Caco-2 (cell line): ENCODE data around the gene CNR1. TPM values are rescaled to one million over a fixed set of nuclear protein-coding genes. Genes with fewer than 3 reads are reported as not detected.
"Not testable (repeated sequence)": the region's sequence is repeated elsewhere in the genome, so short reads cannot be mapped to it uniquely, and the experiment has no call there.

Source experiments
- BruUV-seq: library from RNA; stranded (reverse); fragments of 400-500 nt; replicated peaks from 2 replicates; lab custom pipeline; 2021; lab: Mats Ljungman, UMichigan
- CTCF ChIA-PET: fragments of 300-600 bp; sonication (Branson Sonifier 250); formaldehyde crosslinking; loops from one replicate; lab custom pipeline; 2022; ENCODE audit warnings: antibody characterized with exemption; lab: Charles Lee
- POLR2A ChIA-PET: fragments of 300-600 bp; sonication (Branson Sonifier 250); formaldehyde crosslinking; loops from one replicate; lab custom pipeline; 2022; ENCODE audit warnings: antibody characterized with exemption; lab: Charles Lee
- DNase-seq, 2 experiments: peaks; one replicate each; pipeline versions ENCODE4 v3.0.0 to v3.0.0-alpha.2; 2020 to 2022
- H3K27me3 ChIP-seq: replicated peaks from 2 replicates; pipeline ENCODE4 v1.6.0; 2011; ENCODE audit warnings: low read length; ENCODE audit not compliant: control insufficient read depth, insufficient read depth
- H3K36me3 ChIP-seq: 2 replicates; pipeline ENCODE4 v1.5.1; 2011; ENCODE audit warnings: low read length; ENCODE audit not compliant: control insufficient read depth, insufficient read depth
- H3K4me1 ChIP-seq: fragments of 250-450 bp; sonication (Bioruptor Pico); 2 replicates; pipeline ENCODE4 v1.5.1; 2020; ENCODE audit warnings: mild to moderate bottlenecking
- H3K4me3 ChIP-seq: 2 replicates; pipeline ENCODE4 v1.5.1; 2011; ENCODE audit warnings: low read depth, mild to moderate bottlenecking, control low read depth, low read length
- H3K9me3 ChIP-seq: fragments of 250-450 bp; sonication (Bioruptor Pico); 2 replicates; pipeline ENCODE4 v1.5.1; 2020; ENCODE audit warnings: mild to moderate bottlenecking, moderate library complexity
- H3K27ac Mint-ChIP-seq: one replicate; pipeline ENCODE4 v1.8.0; 2022; ENCODE audit warnings: mixed read lengths; ENCODE audit not compliant: unreplicated experiment
- H3K27me3 Mint-ChIP-seq: one replicate; pipeline ENCODE4 v1.8.0; 2022; ENCODE audit warnings: mixed read lengths; ENCODE audit not compliant: insufficient read depth, unreplicated experiment
- H3K36me3 Mint-ChIP-seq: one replicate; pipeline ENCODE4 v1.8.0; 2022; ENCODE audit warnings: mild to moderate bottlenecking, mixed read lengths; ENCODE audit not compliant: insufficient read depth, unreplicated experiment
- H3K4me1 Mint-ChIP-seq: one replicate; pipeline ENCODE4 v1.8.0; 2022; ENCODE audit warnings: low read depth, mixed read lengths; ENCODE audit not compliant: unreplicated experiment
- H3K4me3 Mint-ChIP-seq: one replicate; pipeline ENCODE4 v1.8.0; 2022; ENCODE audit warnings: mild to moderate bottlenecking, moderate library complexity, mixed read lengths; ENCODE audit not compliant: unreplicated experiment
- H3K9me3 Mint-ChIP-seq: one replicate; pipeline ENCODE4 v1.8.0; 2022; ENCODE audit warnings: mixed read lengths; ENCODE audit not compliant: unreplicated experiment
- CTCF ChIP-seq, 2 experiments: fragments of 200-600 bp in 1 of 2; IDR thresholded peaks; 1 replicate in 1 of 2; 2 replicates in 1 of 2; pipeline versions ENCODE4 v1.5.1 to v1.8.0; 2011 to 2022; ENCODE audit warnings: antibody characterized with exemption in 1 of 2, control low read depth in 1 of 2, inconsistent platforms in 1 of 2, low read depth in 1 of 2, low read length in 1 of 2, mild to moderate bottlenecking in 1 of 2, moderate library complexity in 1 of 2; ENCODE audit not compliant: insufficient read depth in 1 of 2, severe bottlenecking in 1 of 2, unreplicated experiment in 1 of 2
- intact Hi-C: fragments of 100-400 bp; cut with micrococcal nuclease; formaldehyde crosslinking; loops from one replicate; pipeline ENCODE4 v1.10.0; 2022; ENCODE audit not compliant: unreplicated experiment
- total RNA-seq: library from RNA; stranded (reverse); gene quantifications from 2 replicates; pipeline ENCODE4 v1.2.3, GENCODE V29; 2022

Gene CNR1
- total RNA-seq, 1 experiment from 2014 or later, result not detected

GRCh38 chr6:88208726-88209125 is 42.6 kb upstream of the CNR1 start:
- no peak for DNase-seq
- H3K9me3 ChIP-seq, result peaks cover 2% of the 10 kb centered on the region; the same call in 1 of the 2 replicates
- no peaks in the 10 kb centered on the region for H3K27me3 ChIP-seq
- TF ChIP-seq CTCF (IDR thresholded peaks at IDR 0.05; ENCODE audit: insufficient read depth in 1 of 2, low read depth in 1 of 2, low read length in 1 of 2, severe bottlenecking in 1 of 2, unreplicated experiment in 1 of 2), result no peak
- no peak overlapping the region for H3K4me3 ChIP-seq
- ChIA-PET CTCF (no interaction called here), POLR2A (no interaction called here)
- no peak overlapping the region for H3K4me3 Mint-ChIP-seq
- peaks cover 5% of the 10 kb centered on the region for H3K27me3 Mint-ChIP-seq
- no peaks in the 10 kb centered on the region for H3K9me3 Mint-ChIP-seq
- H3K36me3 Mint-ChIP-seq, result no peaks in the 10 kb centered on the region
- no peaks in the 10 kb centered on the region for H3K4me1 ChIP-seq
- no peaks in the 10 kb centered on the region for H3K4me1 Mint-ChIP-seq
- no peak overlapping the region for H3K27ac Mint-ChIP-seq
- H3K36me3 ChIP-seq, result no peaks in the 10 kb centered on the region
- intact Hi-C loops, result no loop called here
- BruUV-seq, result no TSS peak

- H3K27me3 Mint-ChIP-seq, POLR2A ChIA-PET, H3K4me3 ChIP-seq, H3K27ac Mint-ChIP-seq, H3K4me3 Mint-ChIP-seq, H3K27me3 ChIP-seq, H3K36me3 Mint-ChIP-seq, H3K36me3 ChIP-seq, CTCF ChIA-PET, H3K4me1 Mint-ChIP-seq, intact Hi-C loops, H3K9me3 ChIP-seq, DNase-seq, BruUV-seq, H3K4me1 ChIP-seq: not testable (repeated sequence)
- peaks cover 19% of the 10 kb centered on the region for H3K9me3 Mint-ChIP-seq
Measured at GRCh38 chr6:88201734-88202133, 35.6 kb upstream of the CNR1 start.

- no peaks in the 10 kb centered on the region for H3K36me3 Mint-ChIP-seq
- POLR2A ChIA-PET, result interaction anchor here (0.6 kb wide), 1 partner anchor 171 kb away, joined by 3 read pairs; no protein-coding TSS in a partner anchor
Measured at GRCh38 chr6:88184921-88185320, 18.8 kb upstream of the CNR1 start.

More at GRCh38 chr6:88184921-88185320, 18.8 kb upstream of the CNR1 start:
- Histone ChIP-seq H3K27me3 (no peaks in the 10 kb centered on the region), H3K4me1 (no peaks in the 10 kb centered on the region), H3K9me3 (no peaks in the 10 kb centered on the region), H3K4me3 (no peak overlapping the region), H3K36me3 (no peaks in the 10 kb centered on the region)
- intact Hi-C loops, result no loop called here
- H3K27me3 Mint-ChIP-seq, result peaks cover 21% of the 10 kb centered on the region
- no peaks in the 10 kb centered on the region for H3K4me1 Mint-ChIP-seq
- H3K4me3 Mint-ChIP-seq, result no peak overlapping the region
- BruUV-seq, result no TSS peak
- no peak for TF ChIP-seq CTCF (IDR thresholded peaks at IDR 0.05; ENCODE audit: insufficient read depth in 1 of 2, low read depth in 1 of 2, low read length in 1 of 2, severe bottlenecking in 1 of 2, unreplicated experiment in 1 of 2)
- CTCF ChIA-PET, result no interaction called here
- no peak for DNase-seq
- no peaks in the 10 kb centered on the region for H3K9me3 Mint-ChIP-seq
- H3K27ac Mint-ChIP-seq, result no peak overlapping the region
